Upper lobe of left lung (tissue), 6 donors: ENCODE measurements around the gene GNA14. TPM values are rescaled to one million over a fixed set of nuclear protein-coding genes. Genes with fewer than 3 reads are reported as not detected.
A peak's percentile ranks its signal among the peaks of the same experiment; 100 is the strongest.

Source experiments
- ATAC-seq, 2 donors: fragments of 200-7000 bp; cut with Tn5 transposase; one replicate each; pipeline ENCODE4 v1.9.1; 2022; ENCODE audit warnings: mild to moderate bottlenecking in 2 of 2, moderate library complexity in 2 of 2; ENCODE audit not compliant: low FRiP score in 2 of 2
- DNase-seq, 2 donors: peaks; one replicate each; pipeline ENCODE4 v3.0.0-alpha.2; 2019 to 2020
- H3K27ac ChIP-seq, 4 donors: fragments of 200-600 bp; sonication (generic); one replicate each; pipeline ENCODE4 v1.5.1; 2016 to 2019
- H3K27me3 ChIP-seq, 4 donors: fragments of 200-600 bp; sonication (generic); one replicate each; pipeline ENCODE4 v1.5.1; 2017 to 2019
- H3K36me3 ChIP-seq, 4 donors: fragments of 200-600 bp; sonication (generic); one replicate each; pipeline ENCODE4 v1.5.1; 2016 to 2019
- H3K4me1 ChIP-seq, 4 donors: fragments of 200-600 bp; sonication (generic); one replicate each; pipeline ENCODE4 v1.5.1; 2018 to 2019
- H3K4me3 ChIP-seq, 4 donors: fragments of 200-600 bp; sonication (generic); one replicate each; pipeline ENCODE4 v1.5.1; 2017 to 2019; ENCODE audit warnings: mild to moderate bottlenecking in 2 of 4, moderate library complexity in 1 of 4
- H3K9me3 ChIP-seq, 4 donors: fragments of 200-600 bp; sonication (generic); one replicate each; pipeline ENCODE4 v1.5.1; 2018 to 2019
- EP300 ChIP-seq, 4 donors: sonication (generic); formaldehyde crosslinking; IDR thresholded peaks; one replicate each; pipeline ENCODE4 v1.5.1; 2017; ENCODE audit warnings: antibody characterized with exemption in 4 of 4, control low read depth in 2 of 4
- POLR2A ChIP-seq, 4 donors: fragments of 450-650 bp; IDR thresholded peaks; one replicate each; pipeline ENCODE4 v1.5.1; 2016 to 2017; ENCODE audit warnings: antibody characterized with exemption in 4 of 4, mild to moderate bottlenecking in 2 of 4
- POLR2AphosphoS5 ChIP-seq, 2 donors: sonication (generic); formaldehyde crosslinking; IDR thresholded peaks; one replicate each; pipeline ENCODE4 v1.5.1; 2017; ENCODE audit warnings: antibody characterized with exemption in 2 of 2
- WGBS, 2 donors: methylation state at CpG; one replicate each; pipeline ENCODE4 v1.1.5; 2017 to 2018; 5-methylcytosine and 5-hydroxymethylcytosine counted together
- total RNA-seq, 6 donors: library from RNA; depleted of rRNA in 4 of 6; stranded (reverse); fragments of >200 nt in 4 of 6; gene quantifications; one replicate each; pipeline versions ENCODE4 v1.1.0 to v1.2.1, GENCODE V29; 2016 to 2021
- TF ChIP-seq, protein P1 (sequence below), 6 experiments: fragments of 450-650 bp in 4 of 6; fragments of 200-600 bp in 2 of 6; sonication (generic) in 2 of 6; IDR thresholded peaks; one replicate each; pipeline ENCODE4 v1.5.1; 2016 to 2019; ENCODE audit warnings: antibody characterized with exemption in 6 of 6
- donor health status: DM: no; HTN: no; CAD: no; lungs with moderate emphysema.
- donor health status: DM: no; HTN: yes; CAD: no; lungs with severe emphysema.

GNA14 gene
- total RNA-seq, 6 donors from 2014 or later, result 6.0 to 28.3 (median 14.9) TPM

DNA sequence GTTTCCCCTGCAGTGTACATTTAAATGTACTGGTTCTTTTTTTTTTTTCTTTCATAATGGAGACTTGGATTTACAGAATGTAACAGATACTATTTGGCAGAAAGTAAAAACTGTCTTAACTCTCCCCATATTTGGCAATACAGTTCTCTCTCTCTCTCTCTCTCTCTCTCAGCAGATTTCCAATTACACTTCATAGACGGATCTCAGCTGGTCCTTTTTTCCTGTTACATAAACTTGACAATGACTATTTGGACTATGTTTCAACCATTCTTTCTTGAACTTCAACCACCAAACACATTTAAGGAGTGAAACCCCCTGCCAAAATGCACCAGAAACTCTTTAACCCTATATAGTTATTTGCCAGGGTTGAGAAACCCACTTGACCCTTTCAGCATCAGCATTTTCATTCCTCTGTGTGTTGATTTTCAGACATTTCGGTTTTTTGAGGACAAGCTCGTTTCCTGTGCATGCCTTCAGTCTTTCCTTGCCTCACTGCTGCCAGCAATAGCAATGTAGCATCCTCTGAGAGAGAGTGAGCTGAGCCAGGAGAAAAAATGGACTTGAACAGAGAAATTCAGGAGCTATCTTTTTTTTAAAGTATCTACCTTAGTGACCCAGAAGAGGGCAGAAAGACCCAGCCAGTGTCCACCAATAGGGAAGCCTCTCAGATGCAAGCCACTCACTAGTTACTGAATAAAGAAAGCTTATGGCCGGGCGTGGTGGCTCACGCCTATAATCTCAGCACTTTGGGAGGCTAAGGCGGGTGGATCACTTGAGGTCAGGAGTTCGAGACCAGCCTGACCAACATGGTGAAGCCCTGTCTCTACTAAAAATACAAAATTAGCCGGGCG, 26.0 kb upstream of the GNA14 start:
- Histone ChIP-seq H3K36me3 (no peaks in the 10 kb centered on the region), H3K27me3 (no peaks in the 10 kb centered on the region), H3K4me3 (no peak overlapping the region), H3K9me3 (no peaks in the 10 kb centered on the region), H3K27ac (no peak overlapping the region), H3K4me1 (peaks cover 0 to 5% (median 2%) of the 10 kb centered on the region in 4 donors)
- ATAC-seq, result no peak
- TF ChIP-seq POLR2A (IDR thresholded peaks at IDR 0.05) (no peak), POLR2AphosphoS5 (IDR thresholded peaks at IDR 0.05) (no peak), EP300 (IDR thresholded peaks at IDR 0.05) (no peak)
- TF ChIP-seq, protein P1, sequence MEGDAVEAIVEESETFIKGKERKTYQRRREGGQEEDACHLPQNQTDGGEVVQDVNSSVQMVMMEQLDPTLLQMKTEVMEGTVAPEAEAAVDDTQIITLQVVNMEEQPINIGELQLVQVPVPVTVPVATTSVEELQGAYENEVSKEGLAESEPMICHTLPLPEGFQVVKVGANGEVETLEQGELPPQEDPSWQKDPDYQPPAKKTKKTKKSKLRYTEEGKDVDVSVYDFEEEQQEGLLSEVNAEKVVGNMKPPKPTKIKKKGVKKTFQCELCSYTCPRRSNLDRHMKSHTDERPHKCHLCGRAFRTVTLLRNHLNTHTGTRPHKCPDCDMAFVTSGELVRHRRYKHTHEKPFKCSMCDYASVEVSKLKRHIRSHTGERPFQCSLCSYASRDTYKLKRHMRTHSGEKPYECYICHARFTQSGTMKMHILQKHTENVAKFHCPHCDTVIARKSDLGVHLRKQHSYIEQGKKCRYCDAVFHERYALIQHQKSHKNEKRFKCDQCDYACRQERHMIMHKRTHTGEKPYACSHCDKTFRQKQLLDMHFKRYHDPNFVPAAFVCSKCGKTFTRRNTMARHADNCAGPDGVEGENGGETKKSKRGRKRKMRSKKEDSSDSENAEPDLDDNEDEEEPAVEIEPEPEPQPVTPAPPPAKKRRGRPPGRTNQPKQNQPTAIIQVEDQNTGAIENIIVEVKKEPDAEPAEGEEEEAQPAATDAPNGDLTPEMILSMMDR (IDR thresholded peaks at IDR 0.05), result no peak
- WGBS, 2 donors, result 78% methylated on average over 10 of the region's 10 CpGs
- DNase-seq, result no peak

DNA sequence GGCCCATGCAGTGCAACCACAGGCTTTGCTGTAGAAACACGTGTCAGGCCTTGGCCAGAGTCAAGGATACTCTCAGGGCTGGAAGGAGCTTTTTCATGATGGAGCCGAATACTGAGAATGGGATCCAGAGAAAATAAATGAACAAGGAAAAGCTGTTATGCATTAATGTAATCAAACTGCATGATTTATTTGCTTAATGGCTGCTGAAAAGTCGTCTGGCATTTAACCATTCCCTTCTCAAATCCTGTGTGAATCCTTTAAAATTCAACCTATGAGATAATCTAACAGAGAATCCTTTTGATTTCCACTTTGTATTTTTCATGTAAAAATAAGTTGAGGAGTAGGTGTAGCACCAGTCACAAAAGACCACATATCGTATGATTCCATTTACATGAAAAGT, 24.1 kb upstream of the GNA14 start:
- 68 to 71% methylated on average over 4 of the region's 4 CpGs for WGBS, 2 donors
- Histone ChIP-seq H3K9me3 (no peaks in the 10 kb centered on the region), H3K36me3 (no peaks in the 10 kb centered on the region), H3K27me3 (no peaks in the 10 kb centered on the region), H3K4me3 (no peak overlapping the region), H3K27ac (no peak overlapping the region), H3K4me1 (no peaks in the 10 kb centered on the region)
- ATAC-seq (no peak), DNase-seq (no peak)
- TF ChIP-seq, protein P1 (IDR thresholded peaks at IDR 0.05), result no peak
- TF ChIP-seq POLR2A (IDR thresholded peaks at IDR 0.05) (no peak), EP300 (IDR thresholded peaks at IDR 0.05) (no peak), POLR2AphosphoS5 (IDR thresholded peaks at IDR 0.05) (no peak)

- Histone ChIP-seq H3K27ac (no peak overlapping the region), H3K4me1 (peaks cover 0 to 6% (median 0%) of the 10 kb centered on the region in 4 donors), H3K36me3 (no peaks in the 10 kb centered on the region), H3K4me3 (no peak overlapping the region), H3K27me3 (no peaks in the 10 kb centered on the region), H3K9me3 (no peaks in the 10 kb centered on the region)
- DNase-seq (no peak), ATAC-seq (no peak)
- TF ChIP-seq EP300 (IDR thresholded peaks at IDR 0.05) (no peak), POLR2AphosphoS5 (IDR thresholded peaks at IDR 0.05) (no peak), POLR2A (IDR thresholded peaks at IDR 0.05) (no peak)
- TF ChIP-seq, protein P1 (IDR thresholded peaks at IDR 0.05), result no peak
- 58 to 88% methylated on average over 1 of the region's 1 CpG for WGBS, 2 donors
These were observed 19.0 kb upstream of the GNA14 start for GRCh38 chr9:77667151-77667550.

- Histone ChIP-seq H3K4me1 (peaks cover 0 to 6% (median 0%) of the 10 kb centered on the region in 4 donors), H3K27ac (no peak overlapping the region), H3K4me3 (no peak overlapping the region), H3K9me3 (no peaks in the 10 kb centered on the region), H3K27me3 (no peaks in the 10 kb centered on the region), H3K36me3 (no peaks in the 10 kb centered on the region)
- ATAC-seq (peak in 1 of 2 donors; percentile 48), DNase-seq (peak in 1 of 2 donors; percentile 52)
- TF ChIP-seq, protein P1 (IDR thresholded peaks at IDR 0.05), result no peak
- TF ChIP-seq POLR2A (IDR thresholded peaks at IDR 0.05), result no peak
- no peak for TF ChIP-seq EP300 (IDR thresholded peaks at IDR 0.05)
- TF ChIP-seq POLR2AphosphoS5 (IDR thresholded peaks at IDR 0.05), result no peak
- WGBS, 2 donors, result 40 to 46% methylated on average over 5 of the region's 5 CpGs
These were observed 15.6 kb upstream of the GNA14 start for GRCh38 chr9:77663754-77664153.
